PC-3 (cell line): ENCODE measurements around the gene EVA1A. TPM values are rescaled to one million over a fixed set of nuclear protein-coding genes. Genes with fewer than 3 reads are reported as not detected.

Experiments used
- ATAC-seq: fragments of 200-7000 bp; cut with Tn5 transposase; 2 replicates; pipeline ENCODE4 v1.9.1; 2020; ENCODE audit warnings: mild to moderate bottlenecking, moderate library complexity
- BruUV-seq: library from RNA; stranded (reverse); fragments of 400-500 nt; replicated peaks from 2 replicates; lab custom pipeline; 2021; lab: Mats Ljungman, UMichigan
- CTCF ChIA-PET: fragments of 300-600 bp; sonication (Branson Sonifier 250); formaldehyde crosslinking; loops from one replicate; lab custom pipeline; 2022; ENCODE audit warnings: antibody characterized with exemption; lab: Charles Lee
- POLR2A ChIA-PET: fragments of 300-600 bp; sonication (Branson Sonifier 250); formaldehyde crosslinking; loops from one replicate; lab custom pipeline; 2022; ENCODE audit warnings: antibody characterized with exemption; ENCODE audit not compliant: unreplicated experiment; lab: Charles Lee
- DNase-seq: peaks from one replicate; pipeline ENCODE4 v3.0.0-alpha.2; 2015
- H2AFZ ChIP-seq: fragments of 300-600 bp; sonication (generic); 2 replicates; pipeline ENCODE4 v1.6.0; 2016; ENCODE audit warnings: antibody characterized with exemption, low read length
- H3F3A ChIP-seq: fragments of 300-600 bp; sonication (generic); one replicate; pipeline ENCODE4 v1.6.0; 2017; ENCODE audit warnings: antibody characterized with exemption, low read length, control low read depth, mild to moderate bottlenecking; ENCODE audit not compliant: unreplicated experiment
- H3K27ac ChIP-seq: fragments of 300-600 bp; sonication (generic); 2 replicates; pipeline ENCODE4 v1.5.1; 2016; ENCODE audit warnings: mild to moderate bottlenecking, low read length
- H3K27me3 ChIP-seq: fragments of 300-600 bp; sonication (generic); 2 replicates; pipeline ENCODE4 v1.6.1; 2016; ENCODE audit warnings: low read length, mixed read lengths
- H3K36me3 ChIP-seq: fragments of 300-600 bp; sonication (generic); 2 replicates; pipeline ENCODE4 v1.6.1; 2016; ENCODE audit warnings: low read depth, mixed run types, low read length, mixed read lengths
- H3K4me1 ChIP-seq: fragments of 300-600 bp; sonication (generic); 2 replicates; pipeline ENCODE4 v1.5.1; 2016; ENCODE audit warnings: low read length; ENCODE audit not compliant: insufficient read depth
- H3K4me2 ChIP-seq: fragments of 300-600 bp; sonication (generic); 2 replicates; pipeline ENCODE4 v1.6.0; 2016; ENCODE audit warnings: low read length
- H3K4me3 ChIP-seq: fragments of 300-600 bp; sonication (generic); 2 replicates; pipeline ENCODE4 v1.5.1; 2016; ENCODE audit warnings: mild to moderate bottlenecking, low read length, mixed read lengths
- H3K79me2 ChIP-seq: fragments of 300-600 bp; sonication (generic); 2 replicates; pipeline ENCODE4 v1.6.1; 2017; ENCODE audit warnings: low read length, mixed read lengths
- H3K9ac ChIP-seq: fragments of 300-600 bp; sonication (generic); 2 replicates; pipeline ENCODE4 v1.6.0; 2016; ENCODE audit warnings: mild to moderate bottlenecking, low read length
- H3K9me2 ChIP-seq: fragments of 300-600 bp; sonication (generic); replicated peaks from 2 replicates; pipeline ENCODE4 v1.6.1; 2016; ENCODE audit warnings: mixed run types, low read length, mixed read lengths
- H3K9me3 ChIP-seq: fragments of 300-600 bp; sonication (generic); 2 replicates; pipeline ENCODE4 v1.6.1; 2016; ENCODE audit warnings: low read length, mixed read lengths
- H4K20me1 ChIP-seq: fragments of 300-600 bp; sonication (generic); 2 replicates; pipeline ENCODE4 v1.6.1; 2016; ENCODE audit warnings: low read length, mixed read lengths
- EZH2 ChIP-seq: fragments of 300-600 bp; sonication (generic); IDR thresholded peaks from one replicate; pipeline ENCODE4 v1.6.1; 2017; ENCODE audit warnings: antibody characterized with exemption, mild to moderate bottlenecking, low read length; ENCODE audit not compliant: unreplicated experiment
- EZH2phosphoT487 ChIP-seq: fragments of 300-600 bp; sonication (generic); IDR thresholded peaks from 2 replicates; pipeline ENCODE4 v1.6.1; 2018; ENCODE audit warnings: mild to moderate bottlenecking, antibody characterized with exemption, low read length, borderline replicate concordance
- intact Hi-C: fragments of 100-400 bp; cut with micrococcal nuclease; formaldehyde crosslinking; loops from 2 replicates; pipeline ENCODE4 v1.9.0; 2023
- total RNA-seq: library from RNA; depleted of rRNA; stranded (reverse); fragments of >200 nt; gene quantifications from 2 replicates; pipeline ENCODE4 v1.2.3, GENCODE V29; 2014
- TF ChIP-seq, protein P1 (sequence below): fragments of 300-600 bp; sonication (generic); conservative IDR thresholded peaks from 2 replicates; pipeline ENCODE4 v1.5.1; 2017; ENCODE audit warnings: antibody characterized with exemption, low read depth, mild to moderate bottlenecking, low read length

The EVA1A gene
- total RNA-seq, 1 experiment from 2014 or later: 48.9 TPM

GRCh38 chr2:75483878-75484277, 76.9 kb downstream of the EVA1A start:
- Histone ChIP-seq H3F3A (no peaks in the 10 kb centered on the region), H3K79me2 (no peaks in the 10 kb centered on the region), H3K4me1 (0 out of 2 replicates have a peak, but pooled peaks cover 6% of the 10 kb centered on the region), H3K27ac (no peak overlapping the region), H3K9me2 (no peaks in the 10 kb centered on the region), H2AFZ (no peak overlapping the region), H3K9me3 (no peaks in the 10 kb centered on the region), H3K36me3 (no peaks in the 10 kb centered on the region), H3K27me3 (no peaks in the 10 kb centered on the region), H3K9ac (no peak overlapping the region), H3K4me2 (no peak overlapping the region), H4K20me1 (no peaks in the 10 kb centered on the region), H3K4me3 (no peak overlapping the region)
- BruUV-seq: no TSS peak
- no peak for DNase-seq
- intact Hi-C loops: loop anchor here (5.0 kb wide), 2 partner anchors 43 to 123 kb away; no protein-coding TSS in a partner anchor
- no peak for ATAC-seq
- TF ChIP-seq, protein P1, sequence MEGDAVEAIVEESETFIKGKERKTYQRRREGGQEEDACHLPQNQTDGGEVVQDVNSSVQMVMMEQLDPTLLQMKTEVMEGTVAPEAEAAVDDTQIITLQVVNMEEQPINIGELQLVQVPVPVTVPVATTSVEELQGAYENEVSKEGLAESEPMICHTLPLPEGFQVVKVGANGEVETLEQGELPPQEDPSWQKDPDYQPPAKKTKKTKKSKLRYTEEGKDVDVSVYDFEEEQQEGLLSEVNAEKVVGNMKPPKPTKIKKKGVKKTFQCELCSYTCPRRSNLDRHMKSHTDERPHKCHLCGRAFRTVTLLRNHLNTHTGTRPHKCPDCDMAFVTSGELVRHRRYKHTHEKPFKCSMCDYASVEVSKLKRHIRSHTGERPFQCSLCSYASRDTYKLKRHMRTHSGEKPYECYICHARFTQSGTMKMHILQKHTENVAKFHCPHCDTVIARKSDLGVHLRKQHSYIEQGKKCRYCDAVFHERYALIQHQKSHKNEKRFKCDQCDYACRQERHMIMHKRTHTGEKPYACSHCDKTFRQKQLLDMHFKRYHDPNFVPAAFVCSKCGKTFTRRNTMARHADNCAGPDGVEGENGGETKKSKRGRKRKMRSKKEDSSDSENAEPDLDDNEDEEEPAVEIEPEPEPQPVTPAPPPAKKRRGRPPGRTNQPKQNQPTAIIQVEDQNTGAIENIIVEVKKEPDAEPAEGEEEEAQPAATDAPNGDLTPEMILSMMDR: no peak
- TF ChIP-seq EZH2 (no peak), EZH2phosphoT487 (no peak)
- ChIA-PET CTCF (no interaction called here), POLR2A (no interaction called here)

DNA sequence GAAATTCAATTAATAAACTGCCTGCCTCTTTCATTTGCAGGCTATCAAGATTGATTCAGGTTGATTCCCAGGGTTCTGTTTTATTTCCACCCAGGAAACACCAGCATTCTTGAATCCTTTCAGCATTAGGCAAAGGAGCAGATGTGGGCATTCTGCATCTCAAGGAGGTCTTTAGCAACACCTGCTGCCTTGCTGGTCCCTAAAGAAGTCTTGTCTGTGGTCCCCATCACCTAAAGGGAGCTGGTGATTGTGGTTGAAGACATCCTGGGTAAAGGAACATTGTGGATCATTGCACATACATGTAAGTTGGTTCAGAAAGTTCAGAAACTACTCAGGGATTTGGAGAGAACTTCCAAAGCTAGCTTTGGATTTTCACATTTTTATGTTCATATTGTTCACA, 78.3 kb downstream of the EVA1A start:
- H3K27me3 ChIP-seq: no peaks in the 10 kb centered on the region
- POLR2A ChIA-PET: no interaction called here
- no TSS peak for BruUV-seq
- H2AFZ ChIP-seq: no peak overlapping the region
- 0 out of 2 replicates have a peak, but pooled peaks cover 6% of the 10 kb centered on the region for H3K4me1 ChIP-seq
- CTCF ChIA-PET: no interaction called here
- TF ChIP-seq, protein P1: no peak
- TF ChIP-seq EZH2phosphoT487 (no peak), EZH2 (no peak)
- no peak overlapping the region for H3K4me3 ChIP-seq
- no peaks in the 10 kb centered on the region for H3K9me3 ChIP-seq
- intact Hi-C loops: loop anchor here (5.0 kb wide), 2 partner anchors 45 to 125 kb away; no protein-coding TSS in a partner anchor
- DNase-seq (no peak), ATAC-seq (no peak)
- H3K36me3 ChIP-seq: no peaks in the 10 kb centered on the region
- no peaks in the 10 kb centered on the region for H3K79me2 ChIP-seq
- no peaks in the 10 kb centered on the region for H3K9me2 ChIP-seq
- H3F3A ChIP-seq: no peaks in the 10 kb centered on the region
- H3K27ac ChIP-seq: no peak overlapping the region
- H4K20me1 ChIP-seq: no peaks in the 10 kb centered on the region
- H3K4me2 ChIP-seq: no peak overlapping the region
- no peak overlapping the region for H3K9ac ChIP-seq
